Activated CD4-positive, alpha-beta T cell treated with anti-CD3 and anti-CD28 coated beads, Interleukin-2, amount 50 U/mL, for 1 hour (primary cell): Measurements from ENCODE around the gene C3orf85.

Experiments used
- DNase-seq: peaks from one replicate; pipeline ENCODE4 v3.0.0-alpha.2; 2020

The C3orf85 gene

DNA sequence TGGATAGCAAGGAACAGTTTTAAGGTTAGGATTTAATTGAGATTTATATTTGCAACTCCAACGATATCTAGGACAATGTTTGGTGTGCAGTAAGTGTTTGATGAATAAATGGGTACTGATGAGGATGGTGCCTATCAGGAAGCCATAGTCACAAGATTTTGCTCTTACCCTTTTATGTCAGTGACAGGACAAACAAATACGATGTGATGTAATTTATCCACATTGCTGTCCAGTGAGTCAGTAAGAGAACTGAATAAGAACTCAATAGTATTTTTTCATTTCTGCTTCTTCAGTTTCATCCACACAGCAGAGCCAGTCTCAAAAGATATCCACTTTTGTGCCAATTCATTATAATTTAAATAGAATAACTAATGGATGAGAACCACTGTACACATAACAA is 18.5 kb downstream of the C3orf85 start:
- no peak for DNase-seq

DNA sequence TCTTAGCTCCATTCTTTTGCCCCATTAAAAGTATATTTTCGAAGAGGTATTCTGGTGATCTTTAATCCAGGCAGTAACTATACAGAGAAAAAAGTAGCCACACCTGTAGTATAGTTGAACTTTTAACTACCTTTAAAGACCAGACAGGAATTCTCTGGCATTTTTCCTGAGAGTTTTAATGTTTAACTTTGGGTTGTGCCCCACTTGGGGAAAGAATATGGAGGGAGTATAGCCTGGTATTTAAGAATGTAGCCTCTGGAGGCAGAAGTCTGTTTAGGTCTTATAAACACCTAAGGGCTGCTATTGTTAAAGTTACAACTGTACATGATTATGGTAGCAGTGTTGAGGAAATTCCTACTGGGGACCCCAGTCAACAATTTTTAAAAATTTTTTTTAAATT is 19.3 kb downstream of the C3orf85 start:
- no peak for DNase-seq

DNA sequence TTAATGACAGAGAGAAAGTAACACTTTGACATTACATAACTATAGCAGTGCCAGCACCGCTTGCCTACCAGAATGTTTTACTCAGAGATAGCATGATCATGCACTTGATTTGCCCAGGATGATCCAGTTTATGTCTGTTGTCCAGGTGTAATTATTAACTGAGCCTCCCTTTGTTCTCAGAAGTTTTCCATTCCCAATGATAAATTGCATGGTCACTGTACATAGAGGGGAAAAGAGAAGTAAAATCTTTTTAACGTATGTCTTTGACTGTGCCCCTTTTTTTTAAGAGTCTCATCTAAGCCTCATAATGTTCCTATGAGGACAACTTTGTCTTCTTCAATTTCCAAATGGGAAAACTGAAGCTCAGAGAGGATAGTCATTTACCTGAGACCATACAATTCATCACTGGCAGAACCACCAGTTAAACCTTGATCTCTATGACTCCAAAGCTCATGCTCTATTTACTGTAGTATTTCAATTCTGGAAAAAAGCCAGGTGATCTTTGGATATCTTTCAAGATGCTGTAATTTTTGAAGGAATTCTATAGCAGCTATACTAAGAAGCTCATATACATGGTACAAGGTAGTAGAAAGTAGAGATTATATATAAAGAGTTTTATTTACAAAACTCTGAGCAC is 25.1 kb downstream of the C3orf85 start:
- DNase-seq, result no peak

DNA sequence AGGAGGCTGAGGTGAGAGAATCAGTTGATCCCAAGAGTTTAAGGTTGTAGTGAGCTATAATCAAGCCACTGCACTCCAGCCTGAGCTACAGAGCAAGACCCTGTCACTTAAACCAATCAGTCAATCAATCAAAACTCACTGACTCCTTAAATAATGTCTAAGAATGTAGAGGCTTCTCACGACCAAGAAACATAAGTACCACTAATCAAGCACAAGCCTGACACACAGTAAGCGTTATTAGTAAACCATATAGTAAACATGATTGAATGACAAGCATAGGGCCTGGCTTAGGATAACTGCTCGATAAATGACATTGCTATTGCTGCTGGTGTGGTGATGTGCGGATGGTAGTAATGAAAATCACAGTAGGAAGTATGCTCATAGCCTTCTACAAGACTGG is 29.4 kb downstream of the C3orf85 start:
- no peak for DNase-seq

DNA sequence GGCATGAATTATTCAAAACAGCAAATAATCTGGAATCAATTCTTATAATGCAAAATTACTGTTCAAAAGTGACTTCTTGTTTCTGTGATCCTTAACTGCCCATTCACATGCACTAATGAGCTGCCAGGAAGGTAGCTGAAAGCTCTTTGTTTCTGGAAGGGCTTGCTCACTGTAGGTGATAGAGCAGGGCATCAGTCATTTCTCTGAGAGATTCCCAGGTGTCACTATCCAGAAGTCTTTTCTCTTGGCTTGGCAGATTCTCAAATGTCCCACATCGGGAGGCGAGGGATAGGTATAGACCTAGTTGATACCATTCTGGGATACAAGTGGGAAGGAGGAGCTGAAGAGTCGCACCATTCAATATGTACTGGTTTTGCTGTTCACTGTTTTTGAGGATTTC is 35.0 kb downstream of the C3orf85 start:
- DNase-seq, result no peak

DNA sequence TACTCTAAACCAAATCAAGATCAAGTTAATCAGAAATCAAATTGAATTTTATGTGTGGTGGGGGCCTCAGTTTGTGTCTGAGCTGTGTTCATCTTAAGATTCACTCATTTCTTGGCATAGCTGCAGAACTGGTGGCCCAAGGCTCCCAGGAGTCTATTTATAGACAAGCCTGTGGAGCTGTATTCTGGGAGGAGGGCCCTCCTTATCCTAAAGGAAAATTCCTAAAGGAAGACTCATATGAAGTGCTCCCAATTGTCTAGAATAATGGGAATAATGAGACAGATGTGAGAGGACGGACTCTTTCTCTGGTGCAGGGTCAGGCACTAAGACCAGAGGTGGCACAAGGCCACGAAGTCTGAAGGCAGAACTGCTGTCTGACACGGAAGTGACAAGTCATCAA is 38.9 kb downstream of the C3orf85 start:
- DNase-seq, result no peak

DNA sequence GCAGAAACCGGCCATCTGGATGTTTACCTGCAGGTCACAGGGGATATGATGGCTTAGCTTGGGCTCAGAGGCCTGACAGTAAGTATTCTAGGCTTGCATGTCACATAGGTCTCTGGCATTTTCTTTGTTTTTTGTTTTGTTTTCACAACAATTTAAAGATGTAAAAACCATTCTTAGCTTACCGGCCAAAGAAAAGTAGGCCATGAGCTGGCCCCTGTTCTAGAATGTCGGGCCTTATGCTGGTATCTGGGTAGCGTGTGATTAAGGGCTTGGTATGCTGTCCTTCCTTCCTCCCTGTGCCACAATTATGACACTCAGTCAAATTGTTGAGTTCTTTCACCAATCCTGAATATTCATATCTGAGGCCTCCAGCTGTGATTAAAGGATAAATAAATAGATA is 40.2 kb downstream of the C3orf85 start:
- no peak for DNase-seq

DNA sequence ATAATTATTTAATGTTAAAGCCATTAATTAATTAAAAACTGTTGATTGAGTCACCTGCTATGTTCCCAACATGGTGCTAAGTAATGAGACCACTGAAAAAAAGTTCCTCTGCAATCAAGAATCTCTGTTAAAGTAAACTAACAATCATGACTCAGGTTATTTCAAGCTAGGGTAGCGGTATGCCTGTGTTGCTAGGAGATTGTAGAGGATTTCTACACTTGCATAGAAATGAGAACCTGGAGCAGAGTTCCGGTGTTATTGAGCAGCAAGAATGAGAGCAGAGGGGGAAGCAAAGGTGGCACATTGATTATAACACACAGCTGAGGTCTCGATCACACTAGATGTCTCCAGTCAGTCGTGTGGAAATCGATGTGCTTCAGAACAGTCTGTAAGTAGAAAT is 41.4 kb downstream of the C3orf85 start:
- DNase-seq, result no peak

DNA sequence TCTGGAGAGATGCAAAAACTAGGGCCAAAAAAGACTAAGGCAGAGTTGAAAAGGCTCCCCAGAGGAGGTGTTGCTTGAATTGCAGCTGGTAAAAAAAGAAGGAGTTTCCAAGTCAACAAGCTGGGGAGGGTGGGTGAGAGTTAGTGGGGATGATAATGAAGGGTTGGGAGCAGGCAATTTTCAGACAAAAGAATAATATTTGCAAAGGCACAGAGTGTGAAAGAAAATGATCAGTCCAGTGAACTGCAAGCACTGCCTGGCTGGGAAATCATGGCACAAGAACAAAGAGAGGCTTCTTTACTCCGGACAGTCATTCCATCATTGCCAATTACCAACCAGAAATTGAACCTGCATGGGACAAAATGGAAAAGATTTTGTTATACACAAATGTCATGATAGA is 42.2 kb downstream of the C3orf85 start:
- no peak for DNase-seq

DNA sequence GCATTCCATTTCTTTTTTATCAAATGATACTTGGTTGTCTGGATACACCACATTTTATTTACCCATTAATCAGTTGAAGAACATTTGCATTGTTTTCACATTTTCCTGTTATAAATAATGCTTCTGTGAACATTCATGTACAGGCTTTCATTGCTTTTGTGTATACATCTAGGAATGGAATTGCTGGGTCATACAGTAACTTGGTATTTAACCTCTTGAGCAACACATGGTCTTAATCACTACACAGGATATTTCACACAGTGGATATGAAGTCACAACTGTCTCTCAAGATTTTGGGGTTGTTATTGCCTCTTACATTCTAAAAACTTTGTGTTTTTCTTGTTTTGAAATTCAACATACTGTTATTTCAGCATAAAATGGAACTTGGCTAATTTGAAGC is 48.2 kb downstream of the C3orf85 start:
- DNase-seq, result no peak

DNA sequence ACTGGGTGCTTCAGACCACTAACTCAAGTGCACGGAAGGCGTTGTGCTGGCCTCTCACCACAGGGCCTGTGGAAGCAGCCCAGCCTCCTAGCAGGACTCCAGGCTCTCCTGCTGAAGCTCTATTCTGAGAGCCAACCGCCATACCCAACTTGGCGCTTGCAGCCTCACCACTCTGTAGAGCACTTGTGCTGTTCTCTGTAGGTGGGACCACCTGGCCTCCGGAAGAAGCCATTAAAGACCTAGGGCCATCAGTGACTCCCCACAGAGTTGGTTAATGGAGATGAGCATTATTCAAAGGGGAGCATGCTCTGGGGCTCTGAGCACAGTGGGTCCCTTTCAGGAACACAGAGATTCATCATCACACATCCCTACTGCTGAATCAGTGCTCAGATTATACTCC is 50.9 kb downstream of the C3orf85 start:
- no peak for DNase-seq

DNA sequence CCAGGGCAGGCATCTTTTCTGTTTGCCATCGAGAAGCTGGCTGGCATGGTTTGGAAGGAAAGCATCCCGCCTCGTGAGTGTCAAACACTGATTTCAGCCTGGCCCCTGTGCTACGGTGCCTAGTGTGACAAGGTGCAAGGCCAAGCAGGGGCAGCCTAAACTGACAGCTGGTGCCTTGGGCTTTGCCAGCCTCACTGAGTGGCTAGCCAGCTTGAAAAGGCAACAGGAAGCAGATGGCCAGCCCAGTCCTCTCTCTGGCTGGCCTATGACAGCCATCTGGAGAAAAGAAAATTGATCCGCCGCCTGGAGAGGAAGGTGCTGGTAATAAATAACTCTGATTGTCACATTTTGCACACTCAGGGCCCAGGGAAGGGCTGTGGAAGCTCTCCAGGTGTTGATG is 52.2 kb downstream of the C3orf85 start:
- DNase-seq, result no peak

DNA sequence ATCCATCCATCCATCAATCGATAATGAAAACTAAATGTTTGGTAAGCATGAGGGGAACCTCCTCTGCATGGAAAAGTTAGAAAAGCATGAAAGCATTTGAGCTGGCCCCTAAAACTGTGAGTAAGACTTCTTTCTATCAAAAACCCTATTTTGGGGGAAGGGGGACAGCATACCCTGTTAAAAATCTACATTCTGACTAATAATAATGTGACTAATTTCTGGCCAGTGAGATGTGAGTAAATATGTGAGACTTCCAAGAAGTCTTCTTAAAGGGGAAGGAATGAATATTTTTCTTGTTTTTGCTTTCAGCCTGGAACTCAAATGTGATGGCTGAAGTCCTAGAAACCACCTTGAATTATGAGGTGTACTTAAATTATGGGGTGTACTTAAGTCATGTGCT is 54.9 kb downstream of the C3orf85 start:
- no peak for DNase-seq

DNA sequence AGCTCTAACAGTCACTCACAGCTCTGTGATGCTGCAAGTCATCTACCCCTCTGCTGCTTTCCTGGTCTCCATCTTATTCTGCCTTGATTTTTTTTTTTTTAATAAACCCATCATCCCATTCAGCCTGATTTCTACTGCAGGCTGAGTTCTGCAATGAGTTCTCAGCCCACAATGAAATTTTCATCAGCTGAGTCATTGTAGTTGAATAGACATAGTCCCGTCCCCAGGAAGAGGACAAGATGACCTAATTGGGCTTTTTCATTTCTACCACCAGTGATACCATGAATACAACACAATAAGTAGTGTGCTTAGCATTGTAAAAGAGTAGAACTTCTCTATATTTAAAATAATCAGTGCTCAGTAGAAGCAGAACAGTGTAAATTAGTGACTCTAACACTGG is 59.3 kb downstream of the C3orf85 start:
- DNase-seq, result no peak
